H9 (cell line): Measurements from ENCODE around the gene PIGBOS1. TPM values are rescaled to one million over a fixed set of nuclear protein-coding genes. Genes with fewer than 3 reads are reported as not detected.

Experiments used
- DNase-seq: peaks from one replicate; pipeline ENCODE4 v3.0.0-alpha.2; 2017
- H2AFZ ChIP-seq: one replicate; pipeline ENCODE4 v1.6.1; 2013; ENCODE audit warnings: mild to moderate bottlenecking, low read length, control low read depth, moderate library complexity
- H2AK5ac ChIP-seq: 2 replicates; pipeline ENCODE4 v1.6.1; 2013; ENCODE audit warnings: low read length, control low read depth, mixed read lengths; ENCODE audit not compliant: insufficient read length
- H2BK120ac ChIP-seq: one replicate; pipeline ENCODE4 v1.6.1; 2013; ENCODE audit warnings: low read depth, mild to moderate bottlenecking, low read length, control low read depth, inconsistent platforms; ENCODE audit not compliant: poor library complexity, severe bottlenecking
- H2BK12ac ChIP-seq: 2 replicates; pipeline ENCODE4 v1.6.1; 2013; ENCODE audit warnings: low read length, control low read depth, mixed read lengths, low read depth; ENCODE audit not compliant: insufficient read length
- H2BK15ac ChIP-seq: 2 replicates; pipeline ENCODE4 v1.6.1; 2013; ENCODE audit warnings: low read depth, low read length, control low read depth
- H2BK20ac ChIP-seq: one replicate; pipeline ENCODE4 v1.6.1; 2013; ENCODE audit warnings: low read depth, mild to moderate bottlenecking, low read length, control low read depth, inconsistent platforms; ENCODE audit not compliant: poor library complexity, severe bottlenecking
- H2BK5ac ChIP-seq: 2 replicates; pipeline ENCODE4 v1.6.1; 2013; ENCODE audit warnings: low read length, control low read depth, mixed read lengths; ENCODE audit not compliant: insufficient read length
- H3K14ac ChIP-seq: 2 replicates; pipeline ENCODE4 v1.6.1; 2013; ENCODE audit warnings: low read length, control low read depth; ENCODE audit not compliant: insufficient read depth
- H3K18ac ChIP-seq: 2 replicates; pipeline ENCODE4 v1.6.1; 2013; ENCODE audit warnings: low read depth, mild to moderate bottlenecking, mixed read lengths, low read length, control low read depth; ENCODE audit not compliant: insufficient read length
- H3K23ac ChIP-seq: 2 replicates; pipeline ENCODE4 v1.6.1; 2013; ENCODE audit warnings: low read length, control low read depth, mixed read lengths, low read depth; ENCODE audit not compliant: insufficient read length
- H3K23me2 ChIP-seq: 2 replicates; pipeline ENCODE4 v1.6.1; 2013; ENCODE audit warnings: low read depth, mild to moderate bottlenecking, mixed read lengths, low read length, control low read depth; ENCODE audit not compliant: insufficient read length, poor library complexity, severe bottlenecking
- H3K27ac ChIP-seq: 2 replicates; pipeline ENCODE4 v1.5.1; 2013; ENCODE audit warnings: low read length, control low read depth, mixed read lengths, low read depth; ENCODE audit not compliant: insufficient read length
- H3K27me3 ChIP-seq: 2 replicates; pipeline ENCODE4 v1.6.1; 2013; ENCODE audit warnings: low read length, control low read depth, inconsistent platforms; ENCODE audit not compliant: insufficient read depth
- H3K4ac ChIP-seq: 2 replicates; pipeline ENCODE4 v1.6.1; 2013; ENCODE audit warnings: low read depth, mild to moderate bottlenecking, control low read depth, inconsistent platforms, low read length, moderate library complexity
- H3K4me1 ChIP-seq: 2 replicates; pipeline ENCODE4 v1.6.1; 2013; ENCODE audit warnings: low read length, control low read depth, inconsistent platforms; ENCODE audit not compliant: insufficient read depth
- H3K4me2 ChIP-seq: 2 replicates; pipeline ENCODE4 v1.6.1; 2013; ENCODE audit warnings: low read length, control low read depth, mixed read lengths; ENCODE audit not compliant: insufficient read length, insufficient read depth
- H3K56ac ChIP-seq: 2 replicates; pipeline ENCODE4 v1.6.1; 2013; ENCODE audit warnings: low read depth, mild to moderate bottlenecking, mixed read lengths, low read length, control low read depth; ENCODE audit not compliant: insufficient read length
- H3K79me1 ChIP-seq: 2 replicates; pipeline ENCODE4 v1.6.1; 2013; ENCODE audit warnings: low read depth, mild to moderate bottlenecking, moderate library complexity, low read length, control low read depth, inconsistent platforms; ENCODE audit not compliant: insufficient read depth, poor library complexity, severe bottlenecking
- H3K79me2 ChIP-seq: 2 replicates; pipeline ENCODE4 v1.6.1; 2013; ENCODE audit warnings: low read length, control low read depth, inconsistent platforms; ENCODE audit not compliant: insufficient read depth
- H3K9ac ChIP-seq: 2 replicates; pipeline ENCODE4 v1.6.1; 2013; ENCODE audit warnings: low read length, control low read depth, mixed read lengths; ENCODE audit not compliant: insufficient read length; ENCODE audit errors: extremely low read depth
- H3K9me3 ChIP-seq: one replicate; pipeline ENCODE4 v1.6.1; 2013; ENCODE audit warnings: low read depth, low read length, inconsistent platforms; ENCODE audit not compliant: control insufficient read depth
- H3T11ph ChIP-seq: one replicate; pipeline ENCODE4 v1.6.1; 2013; ENCODE audit warnings: mild to moderate bottlenecking, low read length, control low read depth, inconsistent platforms
- H4K20me1 ChIP-seq: one replicate; pipeline ENCODE4 v1.6.1; 2013; ENCODE audit not compliant: control insufficient read depth, insufficient read length, insufficient read depth
- H4K5ac ChIP-seq: 2 replicates; pipeline ENCODE4 v1.6.1; 2013; ENCODE audit warnings: low read depth, mild to moderate bottlenecking, mixed read lengths, low read length, control low read depth; ENCODE audit not compliant: insufficient read length
- H4K8ac ChIP-seq: replicated peaks from 2 replicates; pipeline ENCODE4 v1.6.1; 2013; ENCODE audit warnings: low read length, control low read depth, mixed read lengths, low read depth; ENCODE audit not compliant: insufficient read length
- H4K91ac ChIP-seq: 2 replicates; pipeline ENCODE4 v1.6.1; 2013; ENCODE audit warnings: low read depth, mild to moderate bottlenecking, moderate library complexity, mixed read lengths, low read length, control low read depth; ENCODE audit not compliant: insufficient read length
- H3K27ac Mint-ChIP-seq, 3 experiments: 2 replicates in 2 of 3; 3 replicates in 1 of 3; pipeline ENCODE4 v1.8.0; 2020 to 2021; ENCODE audit warnings: mixed read lengths in 3 of 3, mild to moderate bottlenecking in 1 of 3, moderate library complexity in 1 of 3
- H3K27me3 Mint-ChIP-seq: 2 replicates; pipeline ENCODE4 v1.8.0; 2021; ENCODE audit warnings: low read depth, mild to moderate bottlenecking, moderate library complexity, mixed read lengths
- H3K36me3 Mint-ChIP-seq, 3 experiments: 2 replicates in 2 of 3; 3 replicates in 1 of 3; pipeline ENCODE4 v1.8.0; 2020 to 2021; ENCODE audit warnings: low read depth in 3 of 3, mixed read lengths in 3 of 3; ENCODE audit not compliant: insufficient read depth in 1 of 3
- H3K4me1 Mint-ChIP-seq, 2 experiments: 2 replicates each; pipeline ENCODE4 v1.8.0; 2020; ENCODE audit warnings: mixed read lengths in 2 of 2
- H3K4me3 Mint-ChIP-seq, 2 experiments: 2 replicates in 1 of 2; 3 replicates in 1 of 2; pipeline ENCODE4 v1.8.0; 2020 to 2021; ENCODE audit warnings: mild to moderate bottlenecking in 2 of 2, mixed read lengths in 2 of 2, moderate library complexity in 1 of 2
- H3K9me3 Mint-ChIP-seq, 2 experiments: 2 replicates in 1 of 2; 3 replicates in 1 of 2; pipeline ENCODE4 v1.8.0; 2020; ENCODE audit warnings: mild to moderate bottlenecking in 2 of 2, mixed read lengths in 2 of 2, moderate library complexity in 1 of 2
- WGBS: extraction: QIAGEN DNeasy Blood & Tissue Kit; methylation state at CpG from one replicate; pipeline ENCODE4 v1.1.7; 2013; ENCODE audit warnings: missing lambda C conversion rate, low lambda C conversion rate, mixed read lengths; ENCODE audit not compliant: insufficient read length; ENCODE audit errors: extremely low coverage; 5-methylcytosine and 5-hydroxymethylcytosine counted together
- total RNA-seq: library from RNA; stranded (reverse); gene quantifications from 2 replicates; pipeline ENCODE4 v1.2.1, GENCODE V29; 2021
- TF ChIP-seq, protein P1 (sequence below): fragments of 200-600 bp; sonication (generic); conservative IDR thresholded peaks from 3 replicates; pipeline ENCODE4 v1.8.0; 2021; ENCODE audit warnings: antibody characterized with exemption, mild to moderate bottlenecking

The PIGBOS1 gene
- total RNA-seq, 1 experiment from 2014 or later, result 10.4 TPM

DNA sequence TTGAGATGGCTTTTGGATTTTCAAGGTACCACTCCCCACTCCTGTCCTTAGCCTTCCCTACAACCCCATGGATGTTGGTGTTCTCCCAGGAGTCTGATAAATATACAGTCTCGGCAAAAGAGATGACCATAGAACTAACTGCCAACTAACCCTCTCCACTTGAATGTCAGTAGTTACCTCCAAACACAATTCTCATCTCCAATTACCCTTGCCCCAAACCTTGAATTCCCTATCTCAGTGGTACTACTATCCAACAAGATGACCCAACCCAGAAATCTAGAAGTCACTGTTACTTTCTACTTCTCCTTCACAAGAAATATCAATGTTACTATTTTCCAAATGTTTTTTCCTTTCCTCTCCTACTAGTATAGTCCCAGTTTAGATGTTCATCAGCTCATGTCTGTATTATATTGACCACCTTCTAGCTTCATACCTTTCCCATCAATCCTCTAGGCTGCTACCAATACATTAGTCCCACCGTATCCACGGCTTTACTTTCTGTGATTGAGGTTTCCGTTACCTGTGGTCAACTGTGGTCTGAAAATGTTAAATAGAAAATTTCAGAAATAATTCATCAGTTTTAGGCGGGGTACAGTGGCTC is 38.2 kb upstream of the PIGBOS1 start:
- Histone ChIP-seq H3K23me2 (no peaks in the 10 kb centered on the region), H3K9me3 (no peaks in the 10 kb centered on the region), H3K18ac (no peak overlapping the region), H2BK15ac (no peak overlapping the region), H3K23ac (no peak overlapping the region), H4K91ac (no peak overlapping the region), H3K14ac (no peak overlapping the region), H3K27ac (no peak overlapping the region), H3K27me3 (no peaks in the 10 kb centered on the region), H4K8ac (no peak overlapping the region), H3K4ac (no peak overlapping the region), H2AK5ac (no peak overlapping the region), H4K20me1 (no peaks in the 10 kb centered on the region), H2BK5ac (no peak overlapping the region), H3K4me2 (no peak overlapping the region), H2BK12ac (no peak overlapping the region), H3K9ac (no peak overlapping the region), H3K79me2 (no peaks in the 10 kb centered on the region), H4K5ac (no peak overlapping the region), H3T11ph (no peak overlapping the region), H3K4me1 (no peaks in the 10 kb centered on the region), H2BK20ac (no peak overlapping the region), H2AFZ (no peak overlapping the region), H2BK120ac (no peak overlapping the region), H3K56ac (no peak overlapping the region), H3K79me1 (no peaks in the 10 kb centered on the region)
- Mint-ChIP-seq H3K27me3 (no peaks in the 10 kb centered on the region), H3K9me3 (no peaks in the 10 kb centered on the region), H3K4me3 (no peak overlapping the region), H3K4me1 (peaks cover 7 to 15% of the 10 kb centered on the region in 2 experiments), H3K27ac (peak overlapping the region in 1 of 3 experiments; percentile 3; a peak in 1 of 7 replicates), H3K36me3 (no peaks in the 10 kb centered on the region; a peak in 1 of 7 replicates)
- no CpG with 5 or more reads among the region's 5 CpGs for WGBS
- DNase-seq, result no peak
- TF ChIP-seq, protein P1, sequence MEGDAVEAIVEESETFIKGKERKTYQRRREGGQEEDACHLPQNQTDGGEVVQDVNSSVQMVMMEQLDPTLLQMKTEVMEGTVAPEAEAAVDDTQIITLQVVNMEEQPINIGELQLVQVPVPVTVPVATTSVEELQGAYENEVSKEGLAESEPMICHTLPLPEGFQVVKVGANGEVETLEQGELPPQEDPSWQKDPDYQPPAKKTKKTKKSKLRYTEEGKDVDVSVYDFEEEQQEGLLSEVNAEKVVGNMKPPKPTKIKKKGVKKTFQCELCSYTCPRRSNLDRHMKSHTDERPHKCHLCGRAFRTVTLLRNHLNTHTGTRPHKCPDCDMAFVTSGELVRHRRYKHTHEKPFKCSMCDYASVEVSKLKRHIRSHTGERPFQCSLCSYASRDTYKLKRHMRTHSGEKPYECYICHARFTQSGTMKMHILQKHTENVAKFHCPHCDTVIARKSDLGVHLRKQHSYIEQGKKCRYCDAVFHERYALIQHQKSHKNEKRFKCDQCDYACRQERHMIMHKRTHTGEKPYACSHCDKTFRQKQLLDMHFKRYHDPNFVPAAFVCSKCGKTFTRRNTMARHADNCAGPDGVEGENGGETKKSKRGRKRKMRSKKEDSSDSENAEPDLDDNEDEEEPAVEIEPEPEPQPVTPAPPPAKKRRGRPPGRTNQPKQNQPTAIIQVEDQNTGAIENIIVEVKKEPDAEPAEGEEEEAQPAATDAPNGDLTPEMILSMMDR, result no peak
